CD14-positive monocyte (primary cell): ENCODE results near the gene GPR68. TPM values are rescaled to one million over a fixed set of nuclear protein-coding genes. Genes with fewer than 3 reads are reported as not detected.

Source experiments
- DNase-seq, 3 donors: peaks; one replicate each; pipeline ENCODE4 v3.0.0-alpha.2; 2011 to 2022
- H2AFZ ChIP-seq: 2 replicates; pipeline ENCODE4 v1.6.0; 2012; ENCODE audit warnings: mild to moderate bottlenecking, low read depth, low read length, inconsistent platforms; ENCODE audit not compliant: insufficient read depth, poor library complexity, severe bottlenecking
- H3K27ac ChIP-seq, 2 donors: 1 replicate in 1 of 2; 2 replicates in 1 of 2; pipeline ENCODE4 v1.5.1; 2012 to 2013; ENCODE audit warnings: low read length in 2 of 2, control low read depth in 1 of 2, inconsistent platforms in 1 of 2, low read depth in 1 of 2, mild to moderate bottlenecking in 1 of 2
- H3K27me3 ChIP-seq, 2 donors: one replicate each; pipeline versions ENCODE4 v1.6.0 to v1.6.1; 2011 to 2013; ENCODE audit warnings: low read length in 2 of 2; ENCODE audit not compliant: control insufficient read depth in 2 of 2, insufficient read depth in 2 of 2
- H3K36me3 ChIP-seq, 2 donors: replicated peaks in 1 of 2; 1 replicate in 1 of 2; 2 replicates in 1 of 2; pipeline versions ENCODE4 v1.5.1 to v1.6.1; 2012 to 2013; ENCODE audit warnings: low read length in 2 of 2, control low read depth in 1 of 2, inconsistent platforms in 1 of 2, mild to moderate bottlenecking in 1 of 2; ENCODE audit not compliant: insufficient read depth in 2 of 2, control insufficient read depth in 1 of 2
- H3K4me1 ChIP-seq, 2 donors: 1 replicate in 1 of 2; 2 replicates in 1 of 2; pipeline versions ENCODE4 v1.5.1 to v1.6.1; 2012 to 2013; ENCODE audit warnings: low read length in 2 of 2, control low read depth in 1 of 2, inconsistent platforms in 1 of 2, mild to moderate bottlenecking in 1 of 2, moderate library complexity in 1 of 2; ENCODE audit not compliant: insufficient read depth in 2 of 2, control insufficient read depth in 1 of 2
- H3K4me2 ChIP-seq: replicated peaks from 2 replicates; pipeline ENCODE3; 2012; ENCODE audit warnings: low read length, moderate library complexity, mild to moderate bottlenecking; ENCODE audit not compliant: poor library complexity, severe bottlenecking; ENCODE audit errors: extremely low read depth
- H3K4me3 ChIP-seq, 3 experiments: fragments of 200-600 bp in 1 of 3; sonication (generic) in 1 of 3; replicated peaks in 1 of 3; 1 replicate in 2 of 3; 2 replicates in 1 of 3; pipeline ENCODE4 v1.5.1; 2011 to 2013; ENCODE audit warnings: low read length in 3 of 3, mild to moderate bottlenecking in 3 of 3, control low read depth in 2 of 3, low read depth in 2 of 3, inconsistent platforms in 1 of 3, moderate library complexity in 1 of 3
- H3K79me2 ChIP-seq: 2 replicates; pipeline ENCODE4 v1.6.0; 2012; ENCODE audit warnings: mild to moderate bottlenecking, control low read depth, inconsistent platforms, low read length, moderate library complexity; ENCODE audit not compliant: insufficient read depth
- H3K9ac ChIP-seq: 2 replicates; pipeline ENCODE4 v1.6.0; 2017; ENCODE audit warnings: low read length, mild to moderate bottlenecking; ENCODE audit not compliant: insufficient read depth, poor library complexity, severe bottlenecking
- H3K9me3 ChIP-seq, 2 donors: replicated peaks in 1 of 2; 1 replicate in 1 of 2; 2 replicates in 1 of 2; pipeline versions ENCODE4 v1.5.1 to v1.6.1; 2012 to 2013; ENCODE audit warnings: low read length in 2 of 2, control low read depth in 1 of 2; ENCODE audit not compliant: control insufficient read depth in 1 of 2, insufficient read depth in 1 of 2
- H4K20me1 ChIP-seq: 2 replicates; pipeline ENCODE4 v1.6.0; 2012; ENCODE audit warnings: mild to moderate bottlenecking, low read length, control low read depth, moderate library complexity; ENCODE audit not compliant: insufficient read depth
- H3K27ac Mint-ChIP-seq, 7 donors: one replicate each; pipeline ENCODE4 v1.8.0; 2020; ENCODE audit warnings: mild to moderate bottlenecking in 7 of 7, mixed read lengths in 7 of 7, moderate library complexity in 6 of 7, inconsistent platforms in 2 of 7
- H3K27me3 Mint-ChIP-seq, 3 donors: one replicate each; pipeline ENCODE4 v1.8.0; 2021 to 2022; ENCODE audit warnings: low read depth in 3 of 3, mild to moderate bottlenecking in 3 of 3, mixed read lengths in 3 of 3, moderate library complexity in 3 of 3, inconsistent platforms in 1 of 3
- H3K36me3 Mint-ChIP-seq, 2 donors: one replicate each; pipeline ENCODE4 v1.8.0; 2020; ENCODE audit warnings: mixed read lengths in 2 of 2, inconsistent platforms in 1 of 2, mild to moderate bottlenecking in 1 of 2
- H3K4me1 Mint-ChIP-seq: one replicate; pipeline ENCODE4 v1.8.0; 2020; ENCODE audit warnings: mild to moderate bottlenecking, mixed read lengths
- H3K4me3 Mint-ChIP-seq, 2 donors: one replicate each; pipeline ENCODE4 v1.8.0; 2020; ENCODE audit warnings: mild to moderate bottlenecking in 2 of 2, mixed read lengths in 2 of 2, moderate library complexity in 1 of 2
- H3K9me3 Mint-ChIP-seq, 7 donors: one replicate each; pipeline ENCODE4 v1.8.0; 2020 to 2022; ENCODE audit warnings: mixed read lengths in 7 of 7, mild to moderate bottlenecking in 6 of 7, moderate library complexity in 6 of 7, inconsistent platforms in 2 of 7
- CTCF ChIP-seq: fragments of 200-600 bp; IDR thresholded peaks from one replicate; pipeline ENCODE4 v1.8.0; 2022; ENCODE audit warnings: antibody characterized with exemption, mild to moderate bottlenecking
- WGBS: methylation state at CpG from one replicate; pipeline ENCODE4 v1.1.5; 2013; ENCODE audit warnings: missing lambda C conversion rate; ENCODE audit not compliant: insufficient coverage; 5-methylcytosine and 5-hydroxymethylcytosine counted together
- intact Hi-C, 2 donors: fragments of 100-400 bp; cut with micrococcal nuclease; formaldehyde crosslinking; loops; one replicate each; pipeline versions ENCODE4 v1.15.0 to v1.15.1; 2023
- polyA plus RNA-seq, 3 donors: library from polyadenylated mRNA; depleted of rRNA in 1 of 3; unstranded in 2 of 3; stranded (reverse) in 1 of 3; fragments of 300-500 nt in 2 of 3; fragments of >200 nt in 1 of 3; fragmentation: Illumina TruSeq in 2 of 3; gene quantifications; 1 replicate in 2 of 3; 2 replicates in 1 of 3; pipeline ENCODE4 v1.2.3, GENCODE V29; 2012 to 2021

GPR68 gene
- polyA plus RNA-seq, 3 donors: 0.05 to 0.07 TPM; not detected in 1

GRCh38 chr14:91270188-91270587 lies 25.7 kb upstream of the GPR68 start:
- Mint-ChIP-seq H3K4me1 (no peaks in the 10 kb centered on the region), H3K27ac (peak overlapping the region in 2 of 7 donors; percentile 54 to 70), H3K27me3 (peaks cover 10 to 11% (median 10%) of the 10 kb centered on the region in 3 donors), H3K9me3 (peaks cover 0 to 2% (median 0%) of the 10 kb centered on the region in 7 donors), H3K4me3 (no peak overlapping the region), H3K36me3 (peaks cover 61 to 70% of the 10 kb centered on the region in 2 donors)
- no peak overlapping the region for H3K4me2 ChIP-seq
- no peak overlapping the region for H3K9ac ChIP-seq
- H3K4me1 ChIP-seq: no peaks in the 10 kb centered on the region
- H3K36me3 ChIP-seq: peaks cover 52 to 60% of the 10 kb centered on the region in 2 donors
- H3K9me3 ChIP-seq: no peaks in the 10 kb centered on the region
- no peak overlapping the region for H3K27ac ChIP-seq
- WGBS: 98% methylated on average over 5 of the region's 6 CpGs
- no peak for TF ChIP-seq CTCF
- peaks cover 49% of the 10 kb centered on the region for H4K20me1 ChIP-seq
- H3K4me3 ChIP-seq: no peak overlapping the region
- H3K79me2 ChIP-seq: no peaks in the 10 kb centered on the region
- peaks cover 6 to 13% of the 10 kb centered on the region in 2 donors for H3K27me3 ChIP-seq
- intact Hi-C loops: no loop called here
- DNase-seq: no peak
- no peak overlapping the region for H2AFZ ChIP-seq

DNA sequence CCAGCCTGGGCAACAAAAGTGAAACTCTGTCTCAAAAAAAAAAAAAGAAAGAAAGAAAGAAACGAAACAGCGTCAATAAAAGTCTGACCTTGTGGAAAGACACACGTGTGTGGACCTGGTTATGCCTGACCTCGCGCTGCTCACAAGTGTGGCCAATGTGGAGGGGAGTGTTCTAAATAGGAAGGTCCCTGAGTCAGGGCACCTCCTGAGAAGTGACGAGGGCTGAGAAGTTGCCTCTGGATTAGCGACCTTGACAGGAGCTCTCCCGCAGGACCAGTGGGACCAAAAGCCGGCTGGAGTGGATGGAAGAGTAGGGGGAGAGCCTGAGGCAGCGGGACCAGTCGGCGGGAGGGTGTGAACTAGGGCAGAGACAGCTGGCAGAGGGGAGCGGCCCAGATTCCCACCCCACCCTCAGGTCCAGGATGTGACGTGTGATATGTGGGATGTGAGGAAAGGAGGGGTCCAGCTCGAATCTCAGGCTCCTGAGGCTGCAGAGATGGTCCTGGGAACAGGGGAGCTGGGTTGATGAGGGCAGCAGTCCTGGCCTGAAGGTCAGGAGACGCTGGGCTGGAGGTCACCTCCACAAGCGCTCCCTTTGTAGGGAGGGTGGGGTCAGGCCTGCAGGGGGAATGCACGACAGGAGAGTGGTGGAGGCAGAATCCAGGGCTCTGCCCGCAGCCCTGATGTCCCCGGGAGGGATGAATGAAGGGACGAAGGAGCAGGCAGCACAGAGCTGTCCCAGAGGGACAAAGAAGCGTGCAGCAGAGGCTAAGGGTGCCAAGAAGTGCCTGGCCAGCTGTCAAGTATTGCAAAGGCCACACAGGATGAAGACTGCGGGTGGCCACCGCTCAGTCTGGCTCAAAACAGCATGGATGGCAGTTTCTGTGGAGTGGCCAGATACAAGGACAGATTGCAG lies 24.8 kb upstream of the GPR68 start:
- no peak overlapping the region for H3K4me3 ChIP-seq
- no peak for TF ChIP-seq CTCF
- no peaks in the 10 kb centered on the region for H3K79me2 ChIP-seq
- no peak overlapping the region for H3K9ac ChIP-seq
- Mint-ChIP-seq H3K36me3 (peaks cover 53 to 62% of the 10 kb centered on the region in 2 donors), H3K4me1 (peaks cover 5% of the 10 kb centered on the region), H3K27ac (peak overlapping the region in 3 of 7 donors; percentile 43 to 70 (median 70)), H3K9me3 (peaks cover 0 to 4% (median 2%) of the 10 kb centered on the region in 7 donors), H3K27me3 (peaks cover 16 to 17% (median 16%) of the 10 kb centered on the region in 3 donors), H3K4me3 (no peak overlapping the region)
- WGBS: 92% methylated on average over 17 of the region's 24 CpGs
- no peaks in the 10 kb centered on the region for H3K9me3 ChIP-seq
- peaks cover 44 to 52% of the 10 kb centered on the region in 2 donors for H3K36me3 ChIP-seq
- H3K27ac ChIP-seq: no peak overlapping the region
- intact Hi-C loops: no loop called here
- H2AFZ ChIP-seq: no peak overlapping the region
- peaks cover 13 to 20% of the 10 kb centered on the region in 2 donors for H3K27me3 ChIP-seq
- peaks cover 4 to 7% of the 10 kb centered on the region in 2 donors for H3K4me1 ChIP-seq
- no peak for DNase-seq
- peaks cover 46% of the 10 kb centered on the region for H4K20me1 ChIP-seq
- H3K4me2 ChIP-seq: no peak overlapping the region
